Medulla oblongata (tissue), 1 donor: ENCODE results near the gene KIF1A.

Source experiments
- DNase-seq: peaks from one replicate; pipeline ENCODE4 v3.0.0-alpha.2; 2015; ENCODE audit errors: extremely low spot score

Gene KIF1A

DNA sequence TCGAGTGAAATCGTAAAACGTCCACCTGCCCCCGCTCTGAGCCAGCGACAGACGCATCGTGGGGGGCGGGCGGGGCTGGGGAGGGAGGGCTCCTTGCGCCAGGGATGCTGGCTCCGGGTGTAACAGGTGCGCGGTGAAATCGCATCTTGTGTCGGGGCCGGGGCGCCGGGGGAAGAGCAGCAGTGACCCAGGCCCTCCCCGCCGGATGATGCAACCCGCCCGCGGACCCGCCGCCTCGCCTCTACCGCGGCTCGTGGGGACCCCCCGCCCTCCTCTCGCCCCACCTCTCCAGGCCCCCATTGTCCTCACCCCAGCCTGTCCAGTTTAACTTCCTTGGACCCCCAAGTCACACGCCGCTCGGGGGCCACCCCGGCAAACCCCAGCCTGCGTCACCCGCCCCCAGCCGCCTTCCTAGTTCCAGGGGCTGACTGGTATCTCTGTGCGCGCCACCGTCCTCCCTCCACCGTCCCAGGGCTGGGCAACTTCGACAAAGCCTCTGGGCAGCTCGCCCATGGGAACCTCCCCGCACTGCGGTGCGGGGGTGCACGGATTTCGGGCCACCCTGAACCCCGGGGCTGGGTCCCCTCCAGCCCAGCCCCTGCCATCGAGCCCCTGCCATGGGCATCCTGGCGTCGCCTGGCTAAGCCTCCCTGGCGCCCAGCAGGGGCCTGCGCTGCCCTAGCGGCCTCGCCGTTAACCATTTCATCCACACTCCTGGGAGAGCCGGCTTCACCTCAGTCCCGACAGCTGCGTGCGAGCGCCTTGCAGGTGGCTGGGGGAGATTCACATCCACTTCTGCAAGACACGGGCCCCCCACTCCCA is 799 bp upstream of the KIF1A start:
- DNase-seq: peak; percentile 53

GRCh38 chr2:240819126-240819857 is 727 bp downstream of the KIF1A start:
- no peak for DNase-seq

- peak; percentile 65 for DNase-seq
Measured at GRCh38 chr2:240818293-240819125, 1.5 kb downstream of the KIF1A start.

- DNase-seq: no peak
Measured at GRCh38 chr2:240817496-240818292, 2.3 kb downstream of the KIF1A start.

DNA sequence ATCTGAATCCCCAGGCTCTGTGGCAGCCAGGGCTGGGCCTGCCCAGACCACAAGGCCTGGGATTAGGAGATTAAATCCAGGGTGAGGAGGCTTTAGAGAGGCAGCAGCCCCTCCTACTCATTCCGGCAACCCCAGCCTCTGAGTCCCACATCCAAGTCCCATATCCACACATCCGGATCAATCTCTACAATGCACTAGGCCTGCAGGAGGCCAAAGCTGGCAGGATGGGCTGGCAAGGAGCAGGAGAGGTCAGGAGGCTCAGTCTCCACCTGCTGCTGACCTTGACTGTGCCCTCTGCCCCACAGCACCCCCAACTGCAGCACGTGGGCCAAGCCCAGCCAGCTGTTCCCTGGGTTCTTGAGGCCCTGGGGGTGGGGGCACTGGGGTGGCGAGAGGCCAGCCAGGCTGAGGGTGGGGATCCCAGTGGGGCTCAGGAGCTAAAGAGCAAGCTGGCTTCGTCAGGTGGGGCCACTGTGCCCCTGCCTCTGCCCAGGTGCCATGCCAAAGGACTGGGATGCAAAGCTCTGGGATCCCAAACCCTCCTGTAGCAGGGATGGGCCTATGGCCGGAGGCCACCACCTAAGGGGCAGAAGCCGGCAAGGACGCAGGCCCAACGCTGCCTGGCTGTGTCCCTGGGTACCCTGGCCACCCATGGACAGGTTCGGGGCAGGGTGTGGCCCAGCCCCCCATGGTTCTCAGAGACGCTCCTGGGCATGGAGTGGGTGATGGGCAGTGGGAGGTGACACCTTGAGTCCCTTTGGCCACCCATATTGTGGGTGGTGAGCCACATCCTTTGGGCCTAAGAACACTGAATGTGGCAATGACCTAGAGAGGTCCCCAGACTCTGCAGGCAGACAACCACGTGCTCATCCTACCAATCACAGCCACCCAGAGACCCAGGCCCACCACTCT is 3.2 kb downstream of the KIF1A start:
- DNase-seq: no peak

DNA sequence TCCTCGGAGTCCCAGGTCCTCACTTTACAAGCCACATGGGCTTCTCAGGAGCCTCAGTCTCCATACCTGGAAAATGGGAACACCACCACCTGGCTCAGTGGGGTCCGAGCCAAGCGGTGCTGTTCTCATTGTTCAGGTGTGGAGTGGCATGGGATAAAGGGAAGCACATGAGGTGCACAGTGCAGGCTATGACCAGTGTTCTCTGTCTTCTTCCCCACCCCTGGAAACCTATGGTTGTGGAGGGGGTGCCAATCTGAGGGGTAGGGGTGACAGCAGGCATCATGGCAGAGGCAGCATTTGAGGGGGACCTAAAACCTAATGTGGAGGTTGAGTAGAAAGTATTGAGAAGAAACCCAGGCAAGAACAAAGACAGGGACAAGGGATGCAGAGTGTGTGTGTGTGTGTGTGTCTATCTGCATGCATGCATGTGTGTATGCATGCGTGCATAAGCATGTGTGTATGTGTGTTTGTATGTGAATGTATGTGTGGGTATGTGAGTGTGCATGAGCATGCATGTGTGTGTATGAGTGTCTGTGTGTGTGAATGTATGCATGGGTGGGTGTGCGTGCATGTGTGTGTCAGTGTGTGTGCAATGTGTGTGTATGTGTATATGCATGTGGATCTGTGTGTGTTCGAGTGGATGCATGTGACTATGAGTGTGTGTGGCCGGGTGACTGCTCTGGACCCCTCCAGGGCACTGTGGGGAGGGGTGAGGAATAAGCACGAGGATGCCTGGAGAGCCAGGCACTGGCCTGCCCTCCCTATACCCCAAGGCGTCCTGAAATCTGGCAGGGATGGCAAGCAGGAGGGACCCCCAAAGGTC is 4.0 kb downstream of the KIF1A start:
- DNase-seq: no peak

- DNase-seq: no peak
Measured at GRCh38 chr2:240814946-240815760, 4.9 kb downstream of the KIF1A start.

DNA sequence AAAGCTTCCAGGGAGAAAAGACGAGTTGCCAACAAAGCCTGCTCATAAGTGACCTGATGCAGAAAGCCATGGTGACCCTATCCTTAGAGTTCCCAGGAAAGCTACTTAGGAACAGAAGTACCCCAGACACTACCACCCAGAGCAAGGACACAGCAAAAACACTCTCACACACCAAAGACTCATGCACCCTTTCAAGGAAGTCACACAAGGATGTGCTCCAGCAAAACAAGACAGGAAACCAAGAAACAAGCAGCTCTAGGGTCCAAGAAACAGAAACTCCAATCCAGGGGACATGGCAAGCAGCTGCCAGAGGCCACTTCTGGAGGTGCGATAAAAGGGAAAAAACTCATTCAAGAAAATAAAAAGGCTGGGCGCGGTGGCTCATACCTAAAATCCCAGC is 5.7 kb downstream of the KIF1A start:
- no peak for DNase-seq

GRCh38 chr2:240813231-240813921 is 6.6 kb downstream of the KIF1A start:
- DNase-seq: no peak

GRCh38 chr2:240812721-240813120 is 7.3 kb downstream of the KIF1A start:
- DNase-seq: no peak

GRCh38 chr2:240812301-240812680 is 7.7 kb downstream of the KIF1A start:
- DNase-seq: no peak

GRCh38 chr2:240811346-240812300 is 8.4 kb downstream of the KIF1A start:
- no peak for DNase-seq

GRCh38 chr2:240810621-240811020 is 9.4 kb downstream of the KIF1A start:
- no peak for DNase-seq

- DNase-seq: no peak
Measured at GRCh38 chr2:240810199-240810598, 9.8 kb downstream of the KIF1A start.

DNA sequence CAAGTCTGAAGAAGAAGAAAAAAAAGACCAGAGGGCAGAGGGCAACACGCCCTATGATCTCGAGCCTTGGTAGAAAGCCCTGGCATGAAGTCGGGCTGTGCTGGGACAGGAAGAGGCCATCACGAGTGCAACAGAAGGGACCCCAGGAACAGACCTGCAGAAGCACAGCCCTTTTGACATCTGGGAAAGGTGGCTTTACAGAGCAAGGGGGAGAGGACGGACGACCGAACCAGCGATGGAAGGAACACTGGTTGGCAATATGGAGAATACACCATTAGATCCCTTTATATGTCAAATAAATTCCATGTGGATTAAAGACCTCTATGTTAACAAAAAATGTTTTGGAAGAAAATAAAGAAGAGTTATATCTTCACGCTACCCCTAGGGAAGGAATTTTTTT is 10.7 kb downstream of the KIF1A start:
- no peak for DNase-seq

GRCh38 chr2:240806459-240806858 is 13.6 kb downstream of the KIF1A start:
- no peak for DNase-seq

DNA sequence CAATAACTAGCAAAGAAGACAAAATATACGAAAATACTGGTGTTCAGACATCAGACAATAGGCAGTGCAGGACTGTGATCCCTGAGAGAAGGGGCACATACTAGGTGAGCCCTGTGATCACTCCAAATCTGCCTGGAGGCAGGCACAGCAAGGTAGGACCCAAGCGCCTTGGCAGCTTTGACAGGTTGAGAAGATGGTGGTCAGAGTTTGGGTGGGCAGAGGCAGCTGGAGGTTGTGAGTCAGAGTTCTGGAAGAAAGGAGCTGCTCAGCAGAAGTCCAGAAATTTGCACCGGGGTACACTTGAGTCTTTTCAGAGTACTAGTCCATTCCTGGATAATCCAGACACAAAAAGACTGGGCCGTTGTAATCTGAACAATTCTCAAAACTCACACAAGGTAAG is 14.0 kb downstream of the KIF1A start:
- DNase-seq: no peak
